ENCODE data around the gene VPS13A.
"Not testable (repeated sequence)": the region's sequence is repeated elsewhere in the genome, so short reads cannot be mapped to it uniquely, and the experiment has no call there.

The VPS13A gene

DNA sequence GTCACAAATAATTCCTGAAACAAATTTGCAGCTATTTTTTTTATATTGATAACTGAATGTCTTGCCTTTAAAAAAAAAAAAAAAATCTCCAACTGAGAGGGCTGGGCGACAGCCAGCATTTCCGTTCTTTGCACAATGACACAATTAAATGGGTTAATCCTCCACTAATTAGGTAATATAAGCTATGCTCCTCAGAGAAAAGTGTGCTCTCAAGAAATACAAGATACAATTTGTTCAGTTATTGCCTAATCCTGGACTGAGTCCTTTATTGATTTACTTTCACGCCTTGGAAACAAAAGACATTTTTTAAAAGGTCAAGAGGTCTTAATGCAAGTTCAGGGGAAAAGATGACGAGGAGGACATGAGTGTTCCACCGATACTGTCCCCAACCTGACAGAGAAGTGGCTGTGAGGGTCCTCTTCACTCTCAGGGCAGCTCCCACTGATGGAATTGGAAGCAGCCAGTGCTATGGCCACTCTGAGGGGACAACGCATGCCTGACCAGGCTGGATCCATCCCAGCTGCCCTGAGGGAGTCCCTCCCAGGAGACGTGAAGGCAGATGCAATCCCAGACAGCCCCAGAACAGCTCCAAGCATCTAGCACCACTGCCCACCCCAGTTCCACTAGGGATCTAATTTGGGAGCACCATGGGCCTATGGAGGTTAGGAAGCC lies 250.1 kb downstream of the VPS13A start:
- no peak for DNase-seq

GRCh38 chr9:77429928-77430327 lies 252.6 kb downstream of the VPS13A start:
- no peak for DNase-seq

- DNase-seq, result no peak
Measured at GRCh38 chr9:77432053-77432452, 254.7 kb downstream of the VPS13A start.

GRCh38 chr9:77433675-77434445 lies 256.5 kb downstream of the VPS13A start:
- peak; percentile 61 for DNase-seq

GRCh38 chr9:77435277-77435676 lies 257.9 kb downstream of the VPS13A start:
- DNase-seq, result no peak

DNA sequence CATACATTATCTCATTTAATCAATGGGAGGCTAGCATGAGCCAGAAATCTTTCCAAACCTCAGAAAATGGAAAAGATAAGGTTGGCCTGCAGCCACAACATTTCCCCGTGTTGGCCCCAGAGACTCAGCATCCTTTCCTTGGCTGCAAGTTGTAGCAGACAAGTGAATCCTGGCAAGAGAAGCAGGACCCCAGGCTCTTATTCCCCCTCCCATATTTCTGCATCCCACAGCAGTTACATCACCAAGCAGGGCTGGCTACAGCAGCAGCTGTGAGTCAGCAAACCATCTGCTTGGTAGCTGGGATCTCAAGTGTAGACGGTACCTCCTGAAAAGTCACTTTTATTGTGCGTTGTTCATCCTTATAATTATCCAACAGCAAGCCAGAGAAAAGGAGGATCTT lies 258.4 kb downstream of the VPS13A start:
- no peak for DNase-seq

DNA sequence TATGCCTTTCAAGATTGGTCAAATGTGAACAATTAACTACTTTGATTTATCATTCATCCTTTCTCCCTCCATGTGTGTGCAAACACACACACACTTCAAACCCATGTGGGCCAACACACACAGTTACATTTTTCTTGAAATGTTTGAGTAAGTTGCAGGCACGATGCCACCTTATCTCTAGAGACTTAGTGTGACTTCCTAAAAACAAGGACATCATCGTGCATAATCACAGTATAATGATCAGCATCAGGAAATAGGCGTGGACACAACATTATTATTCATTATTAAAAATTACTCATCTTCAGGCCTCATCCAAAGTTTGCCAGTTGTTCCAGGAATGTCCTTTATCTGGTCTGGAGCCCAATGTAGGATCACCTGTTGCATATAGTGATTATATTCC lies 261.3 kb downstream of the VPS13A start:
- no peak for DNase-seq

DNA sequence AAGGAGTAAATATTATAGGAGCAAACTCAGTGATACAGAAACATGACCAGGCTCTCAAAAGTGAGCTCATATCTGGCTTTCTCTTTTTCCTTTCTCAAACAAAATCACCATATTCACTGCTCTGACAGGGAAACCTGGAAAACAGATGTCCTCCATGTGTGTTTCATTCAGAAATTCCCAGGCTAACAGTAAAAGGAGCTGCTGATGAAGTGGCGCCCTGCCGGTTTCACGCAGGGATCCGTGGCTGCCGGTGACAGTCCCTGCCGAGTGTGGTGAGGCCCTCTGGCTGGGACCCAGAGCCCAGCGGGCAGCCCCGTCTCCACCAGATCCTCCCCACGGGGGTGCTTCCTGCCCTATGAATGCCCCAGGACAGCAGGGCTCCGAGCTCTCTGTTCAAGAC lies 262.7 kb downstream of the VPS13A start:
- no peak for DNase-seq

- DNase-seq, result not testable (repeated sequence)
Measured at GRCh38 chr9:77441124-77441523, 263.8 kb downstream of the VPS13A start.

- no peak for DNase-seq
Measured at GRCh38 chr9:77442436-77442835, 265.1 kb downstream of the VPS13A start.

GRCh38 chr9:77447646-77448045 lies 270.3 kb downstream of the VPS13A start:
- no peak for DNase-seq

DNA sequence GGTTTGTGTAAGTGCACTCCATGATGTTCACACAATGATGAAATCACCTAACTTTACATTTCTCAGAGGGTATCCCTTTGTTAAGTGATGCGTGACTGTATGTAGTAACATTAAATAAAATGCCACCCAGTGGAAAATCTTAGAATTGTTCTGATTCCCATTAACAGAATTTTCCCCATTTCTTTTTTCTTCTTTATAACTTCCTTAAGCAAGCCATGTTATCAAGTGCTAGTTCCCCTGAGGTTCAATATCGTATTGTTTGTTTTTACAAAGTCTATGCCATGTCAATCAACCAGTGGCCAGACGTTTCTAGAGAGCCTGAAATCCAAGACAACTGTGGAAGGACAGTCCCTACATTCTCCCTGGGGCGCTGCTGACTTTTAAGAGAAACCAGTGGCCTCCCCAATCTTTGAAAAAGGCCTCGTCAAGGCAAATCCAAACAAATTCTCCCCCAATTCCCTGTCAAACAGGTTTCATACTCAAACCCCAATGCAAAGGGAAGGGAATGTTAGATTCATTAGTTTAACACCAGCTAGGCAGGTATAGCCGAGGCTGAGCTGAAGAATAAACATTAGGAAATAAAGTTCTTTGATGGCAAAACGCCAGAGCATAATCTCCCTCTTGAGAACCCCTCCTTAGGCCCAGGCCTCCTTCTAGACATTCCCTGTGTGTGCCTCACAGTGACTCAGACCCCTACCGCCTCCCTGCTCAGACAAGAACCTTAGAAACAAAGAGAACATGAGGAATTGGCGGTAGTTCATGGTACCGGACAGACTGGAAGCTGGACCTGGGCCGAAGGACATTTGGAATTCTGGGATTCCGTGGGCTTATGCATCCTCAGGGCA lies 272.1 kb downstream of the VPS13A start:
- DNase-seq, result no peak

GRCh38 chr9:77450085-77450475 lies 272.7 kb downstream of the VPS13A start:
- DNase-seq, result no peak

- DNase-seq, result no peak
Measured at GRCh38 chr9:77451507-77451906, 274.2 kb downstream of the VPS13A start.

DNA sequence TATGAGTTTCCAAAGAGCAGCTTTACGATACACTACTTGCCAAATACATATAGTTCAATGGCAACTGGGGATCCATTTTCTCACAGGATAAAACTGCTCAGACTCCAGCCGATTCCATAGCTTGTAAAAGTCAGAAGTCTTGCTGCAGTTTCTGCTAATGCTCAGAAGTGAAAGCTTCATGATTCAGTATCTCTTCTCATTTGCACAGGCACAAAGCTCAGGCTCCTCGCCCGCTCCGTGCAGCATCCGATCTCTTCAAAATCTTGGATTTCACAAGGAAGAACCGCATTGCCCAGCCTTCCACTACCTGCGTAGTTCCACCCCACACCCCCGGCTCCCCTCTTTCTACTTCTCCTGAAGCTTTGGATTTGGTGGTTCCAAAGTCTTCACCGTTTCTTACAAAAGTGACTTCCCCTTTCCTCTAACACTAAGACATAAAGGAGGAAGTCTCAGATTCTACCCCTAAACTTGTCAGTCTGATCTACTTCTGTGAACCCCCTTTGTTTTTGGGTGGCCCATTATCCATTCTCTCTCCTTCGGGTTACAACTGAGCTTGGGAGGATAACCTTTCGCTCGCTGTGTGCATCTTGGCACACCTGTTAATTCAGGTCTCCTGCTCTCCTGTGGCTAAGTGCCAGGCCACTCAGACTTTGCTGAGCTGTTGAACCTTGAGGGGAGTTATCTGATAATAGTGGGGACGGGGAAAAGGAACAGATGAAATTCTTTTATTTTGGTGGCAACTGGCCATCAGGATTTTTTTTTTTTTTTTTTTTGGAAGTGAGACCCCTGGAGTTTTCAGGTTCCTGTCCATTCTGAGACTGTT lies 276.7 kb downstream of the VPS13A start:
- DNase-seq, result no peak

DNA sequence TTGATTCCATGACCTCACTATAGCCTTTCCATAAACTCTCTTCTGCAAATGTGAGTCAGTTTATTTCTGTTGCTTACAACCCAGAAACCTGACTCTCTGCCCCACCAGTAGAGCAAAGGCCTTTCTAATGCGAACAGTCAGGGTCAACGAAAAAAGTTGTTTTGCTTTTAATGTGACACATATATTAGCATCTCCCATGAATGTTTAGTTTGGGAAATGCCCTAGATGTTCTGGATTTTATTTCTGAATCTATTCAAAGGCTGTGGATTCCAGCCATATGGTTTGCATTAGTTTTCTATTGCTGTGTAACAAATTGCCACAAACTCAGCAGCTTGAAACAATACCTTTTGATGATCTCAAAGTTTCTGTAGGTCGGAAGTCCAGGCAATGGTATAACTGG lies 277.3 kb downstream of the VPS13A start:
- no peak for DNase-seq

DNA sequence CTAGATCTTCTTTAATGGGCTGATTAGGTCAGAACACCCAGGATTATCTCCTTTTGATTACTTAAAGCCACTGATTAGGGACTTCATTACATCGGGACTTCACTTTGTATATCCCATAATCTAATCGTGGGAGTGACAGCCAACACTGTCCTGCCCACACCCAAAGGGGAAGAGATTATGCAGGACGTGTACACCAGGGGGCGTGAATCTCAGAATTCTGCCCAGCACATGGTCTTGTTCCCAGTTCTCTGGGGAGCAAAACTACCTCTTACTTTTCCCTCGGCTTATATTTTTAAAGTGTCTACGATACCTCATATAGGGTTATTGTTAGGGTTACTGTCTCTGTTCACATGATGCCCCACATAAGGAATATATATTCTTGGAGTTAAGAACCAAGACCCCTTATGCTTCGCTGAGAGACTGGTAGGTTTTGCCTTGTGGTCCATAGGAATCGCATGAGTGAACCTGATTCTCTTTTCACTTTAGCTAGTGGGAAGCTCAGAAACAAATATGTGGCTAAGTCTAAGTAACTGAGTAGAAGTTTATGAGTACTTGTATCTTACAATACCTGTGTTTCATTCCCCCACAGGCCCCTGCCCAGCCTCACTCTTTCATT lies 278.1 kb downstream of the VPS13A start:
- DNase-seq, result peak; percentile 62

DNA sequence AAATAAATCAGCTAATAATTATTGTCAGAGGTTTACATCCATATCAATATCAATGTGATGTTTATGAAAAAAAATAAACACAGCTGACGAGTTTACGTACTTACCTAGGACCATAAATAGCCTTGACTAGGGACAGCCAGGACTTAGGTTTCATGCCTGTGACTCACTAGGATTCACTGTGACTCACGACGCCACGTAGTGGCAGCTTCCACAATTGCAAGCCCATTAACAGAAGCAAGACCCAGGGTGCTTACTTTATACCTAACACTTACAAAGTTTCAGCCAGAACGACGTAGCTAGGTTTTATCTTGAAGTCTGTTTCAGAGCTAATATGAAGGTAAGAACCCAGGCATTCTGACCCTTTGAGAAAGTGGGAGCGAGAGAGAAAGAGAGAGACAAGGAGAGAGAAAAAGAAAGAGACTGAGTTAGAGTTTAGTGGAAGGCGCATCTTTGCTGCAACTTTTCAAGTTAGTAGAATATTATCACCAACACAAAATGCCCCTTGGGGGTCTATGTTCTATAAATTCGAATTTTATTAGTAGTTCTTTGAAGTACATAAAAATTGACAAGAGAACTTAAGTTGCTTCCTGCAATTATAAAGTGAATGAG lies 279.6 kb downstream of the VPS13A start:
- peak; percentile 89 for DNase-seq

- peak; percentile 76 for DNase-seq
Measured at GRCh38 chr9:77457916-77458592, 280.7 kb downstream of the VPS13A start.

DNA sequence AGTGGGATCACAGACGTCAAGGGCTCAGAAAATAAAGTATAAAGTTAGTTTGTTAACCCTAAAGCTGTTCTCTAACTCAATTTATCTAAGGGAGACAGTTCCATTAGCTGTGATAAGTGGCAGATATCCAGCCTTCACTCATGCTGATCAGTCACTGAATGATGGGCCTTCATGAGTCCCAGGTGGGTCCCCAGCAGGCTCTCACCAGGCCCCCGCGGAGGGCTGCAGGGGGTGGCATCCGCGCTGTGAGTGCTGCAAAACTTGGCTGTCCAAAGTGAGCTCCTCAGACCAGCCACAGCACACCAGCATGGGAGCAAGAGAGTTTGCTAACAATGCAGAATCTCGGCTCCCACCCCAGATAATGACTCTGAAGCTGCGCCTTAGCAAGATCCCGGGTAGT lies 283.6 kb downstream of the VPS13A start:
- no peak for DNase-seq

DNA sequence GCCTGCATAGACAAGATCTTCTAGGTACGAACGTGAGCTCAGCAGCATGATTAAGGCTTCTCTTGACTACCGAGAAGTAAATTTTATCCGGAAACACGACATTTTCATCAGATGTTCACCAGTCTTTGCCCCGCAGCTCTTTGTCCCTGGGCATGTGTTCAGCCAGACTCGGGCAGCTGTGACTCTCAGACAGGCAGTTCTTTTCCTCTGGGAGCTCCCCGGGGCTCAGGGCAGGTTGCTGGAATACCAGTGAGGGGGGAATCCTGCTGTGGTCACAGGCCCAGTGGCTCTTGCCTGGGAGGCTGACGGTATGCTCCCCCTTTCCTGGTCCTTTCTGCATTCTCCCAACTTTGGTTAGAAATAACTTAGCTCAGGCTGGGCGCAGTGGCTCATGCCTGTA lies 284.7 kb downstream of the VPS13A start:
- DNase-seq, result no peak
